ENCODE results near the gene GSTM3. TPM values are rescaled to one million over a fixed set of nuclear protein-coding genes. Genes with fewer than 3 reads are reported as not detected.

The GSTM3 gene
- total RNA-seq, 1 donor from 2014 or later, result 8.3 TPM

- Mint-ChIP-seq H3K4me1 (ENCODE audit: low read depth, unreplicated experiment) (no peaks in the 10 kb centered on the region), H3K4me3 (ENCODE audit: unreplicated experiment) (no peak overlapping the region), H3K36me3 (ENCODE audit: unreplicated experiment) (no peaks in the 10 kb centered on the region), H3K27me3 (ENCODE audit: unreplicated experiment) (no peaks in the 10 kb centered on the region), H3K9me3 (ENCODE audit: unreplicated experiment) (peaks cover 2% of the 10 kb centered on the region), H3K27ac (ENCODE audit: unreplicated experiment) (no peak overlapping the region)
- DNase-seq, result no peak
- no peak for TF ChIP-seq CTCF (IDR thresholded peaks at IDR 0.05; ENCODE audit: partially characterized antibody, unreplicated experiment)
Measured at GRCh38 chr1:109733236-109733870, 7.5 kb downstream of the GSTM3 start.

- no peaks in the 10 kb centered on the region for H3K4me1 Mint-ChIP-seq (ENCODE audit: low read depth, unreplicated experiment)
- H3K36me3 Mint-ChIP-seq (ENCODE audit: unreplicated experiment), result no peaks in the 10 kb centered on the region
- no peaks in the 10 kb centered on the region for H3K27me3 Mint-ChIP-seq (ENCODE audit: unreplicated experiment)
- H3K4me3 Mint-ChIP-seq (ENCODE audit: unreplicated experiment), result no peak overlapping the region
- H3K9me3 Mint-ChIP-seq (ENCODE audit: unreplicated experiment), result peaks cover 2% of the 10 kb centered on the region
- H3K27ac Mint-ChIP-seq (ENCODE audit: unreplicated experiment), result no peak overlapping the region
- no peak for TF ChIP-seq CTCF (IDR thresholded peaks at IDR 0.05; ENCODE audit: partially characterized antibody, unreplicated experiment)
- DNase-seq, result no peak
Measured at GRCh38 chr1:109732390-109732881, 8.4 kb downstream of the GSTM3 start.

GRCh38 chr1:109730666-109731065 lies 10.2 kb downstream of the GSTM3 start:
- H3K4me1 Mint-ChIP-seq (ENCODE audit: low read depth, unreplicated experiment), result no peaks in the 10 kb centered on the region
- DNase-seq, result no peak
- no peak overlapping the region for H3K4me3 Mint-ChIP-seq (ENCODE audit: unreplicated experiment)
- no peak overlapping the region for H3K27ac Mint-ChIP-seq (ENCODE audit: unreplicated experiment)
- peaks cover 7% of the 10 kb centered on the region for H3K36me3 Mint-ChIP-seq (ENCODE audit: unreplicated experiment)
- no peak for TF ChIP-seq CTCF (IDR thresholded peaks at IDR 0.05; ENCODE audit: partially characterized antibody, unreplicated experiment)
- H3K9me3 Mint-ChIP-seq (ENCODE audit: unreplicated experiment), result peaks cover 3% of the 10 kb centered on the region
- no peaks in the 10 kb centered on the region for H3K27me3 Mint-ChIP-seq (ENCODE audit: unreplicated experiment)

- Mint-ChIP-seq H3K4me1 (ENCODE audit: low read depth, unreplicated experiment) (no peaks in the 10 kb centered on the region), H3K36me3 (ENCODE audit: unreplicated experiment) (peaks cover 8% of the 10 kb centered on the region), H3K9me3 (ENCODE audit: unreplicated experiment) (peaks cover 1% of the 10 kb centered on the region), H3K27ac (ENCODE audit: unreplicated experiment) (no peak overlapping the region), H3K27me3 (ENCODE audit: unreplicated experiment) (no peaks in the 10 kb centered on the region), H3K4me3 (ENCODE audit: unreplicated experiment) (no peak overlapping the region)
- DNase-seq, result no peak
- TF ChIP-seq CTCF (IDR thresholded peaks at IDR 0.05; ENCODE audit: partially characterized antibody, unreplicated experiment), result no peak
Measured at GRCh38 chr1:109728870-109729269, 12.0 kb downstream of the GSTM3 start.

GRCh38 chr1:109726728-109727373 lies 14.0 kb downstream of the GSTM3 start:
- Mint-ChIP-seq H3K4me3 (ENCODE audit: unreplicated experiment) (no peak overlapping the region), H3K9me3 (ENCODE audit: unreplicated experiment) (peaks cover 1% of the 10 kb centered on the region), H3K27me3 (ENCODE audit: unreplicated experiment) (no peaks in the 10 kb centered on the region), H3K4me1 (ENCODE audit: low read depth, unreplicated experiment) (no peaks in the 10 kb centered on the region), H3K36me3 (ENCODE audit: unreplicated experiment) (peaks cover 8% of the 10 kb centered on the region), H3K27ac (ENCODE audit: unreplicated experiment) (no peak overlapping the region)
- DNase-seq, result no peak
- TF ChIP-seq CTCF (IDR thresholded peaks at IDR 0.05; ENCODE audit: partially characterized antibody, unreplicated experiment), result no peak
